ENCODE data around the gene FXR2. TPM values are rescaled to one million over a fixed set of nuclear protein-coding genes. Genes with fewer than 3 reads are reported as not detected.
"Not testable (repeated sequence)": the region's sequence is repeated elsewhere in the genome, so short reads cannot be mapped to it uniquely, and the experiment has no call there.

The FXR2 gene
- total RNA-seq (26.2 TPM), polyA plus RNA-seq (38.5 TPM)

- H3K4me1 ChIP-seq (ENCODE audit: insufficient read depth), result peaks cover 7% of the 10 kb centered on the region
- WGBS, result under 1% methylated on average over 92 of the region's 93 CpGs
Measured at GRCh38 chr17:7614425-7615264, at the start of gene FXR2. TSS of gene FXR2 (minus strand) at chr17:7614897. CDS start at chr17:7614532, 365 bp downstream.

GRCh38 chr17:7656958-7657609, 42.4 kb upstream of the FXR2 start:
- no peaks in the 10 kb centered on the region for H3K36me3 ChIP-seq (ENCODE audit: insufficient read depth)
- no peak overlapping the region for H3K4me3 ChIP-seq (ENCODE audit: low read depth, low read length)
- H3K4me1 ChIP-seq (ENCODE audit: insufficient read depth), result no peaks in the 10 kb centered on the region
- 16% methylated on average over 10 of the region's 10 CpGs for WGBS
- no peak for DNase-seq (ENCODE audit: extremely low spot score)
- H3K27ac ChIP-seq (ENCODE audit: low read depth), result no peak overlapping the region

More at GRCh38 chr17:7614425-7615264, at the start of gene FXR2:
- DNase-seq (ENCODE audit: extremely low spot score), result peak; percentile 99
- Histone ChIP-seq H3K36me3 (ENCODE audit: insufficient read depth) (no peaks in the 10 kb centered on the region), H3K27ac (ENCODE audit: low read depth) (peak within 1 kb of the TSS; percentile 95), H3K4me3 (ENCODE audit: low read depth, low read length) (peak within 1 kb of the TSS; percentile 78)

- Histone ChIP-seq H3K4me1 (ENCODE audit: insufficient read depth) (no peaks in the 10 kb centered on the region), H3K4me3 (ENCODE audit: low read depth, low read length) (no peak overlapping the region), H3K27ac (ENCODE audit: low read depth) (no peak overlapping the region), H3K36me3 (ENCODE audit: insufficient read depth) (no peaks in the 10 kb centered on the region)
- DNase-seq (ENCODE audit: extremely low spot score), result no peak
- WGBS, result 94% methylated on average over 17 of the region's 17 CpGs
Measured at GRCh38 chr17:7655541-7655840, 40.8 kb upstream of the FXR2 start.

GRCh38 chr17:7654832-7655540, 40.3 kb upstream of the FXR2 start:
- Histone ChIP-seq H3K27ac (ENCODE audit: low read depth) (no peak overlapping the region), H3K4me1 (ENCODE audit: insufficient read depth) (no peaks in the 10 kb centered on the region), H3K4me3 (ENCODE audit: low read depth, low read length) (no peak overlapping the region), H3K36me3 (ENCODE audit: insufficient read depth) (no peaks in the 10 kb centered on the region)
- 72% methylated on average over 16 of the region's 16 CpGs for WGBS
- DNase-seq (ENCODE audit: extremely low spot score), result no peak

- 58% methylated on average over 12 of the region's 12 CpGs for WGBS
- Histone ChIP-seq H3K4me3 (ENCODE audit: low read depth, low read length) (no peak overlapping the region), H3K36me3 (ENCODE audit: insufficient read depth) (no peaks in the 10 kb centered on the region), H3K4me1 (ENCODE audit: insufficient read depth) (no peaks in the 10 kb centered on the region), H3K27ac (ENCODE audit: low read depth) (no peak overlapping the region)
- DNase-seq (ENCODE audit: extremely low spot score), result no peak
Measured at GRCh38 chr17:7652388-7653356, 38.0 kb upstream of the FXR2 start.

- Histone ChIP-seq H3K4me3 (ENCODE audit: low read depth, low read length) (peak overlapping the region; percentile 56), H3K36me3 (ENCODE audit: insufficient read depth) (no peaks in the 10 kb centered on the region), H3K4me1 (ENCODE audit: insufficient read depth) (no peaks in the 10 kb centered on the region), H3K27ac (ENCODE audit: low read depth) (peak overlapping the region; percentile 69)
- peak; percentile 47 for DNase-seq (ENCODE audit: extremely low spot score)
- 4% methylated on average over 54 of the region's 54 CpGs for WGBS
Measured at GRCh38 chr17:7651665-7652387, 37.1 kb upstream of the FXR2 start.

GRCh38 chr17:7651097-7651664, 36.5 kb upstream of the FXR2 start:
- WGBS, result under 1% methylated on average over 45 of the region's 45 CpGs
- H3K36me3 ChIP-seq (ENCODE audit: insufficient read depth), result no peaks in the 10 kb centered on the region
- H3K27ac ChIP-seq (ENCODE audit: low read depth), result no peak overlapping the region
- peak overlapping the region; percentile 56 for H3K4me3 ChIP-seq (ENCODE audit: low read depth, low read length)
- H3K4me1 ChIP-seq (ENCODE audit: insufficient read depth), result no peaks in the 10 kb centered on the region
- no peak for DNase-seq (ENCODE audit: extremely low spot score)

GRCh38 chr17:7650509-7651096, 35.9 kb upstream of the FXR2 start, which contains the start of gene ATP1B2:
TSS of gene ATP1B2 (plus strand) at chr17:7650926. CDS start at chr17:7651519, 593 bp downstream.
- Histone ChIP-seq H3K4me3 (ENCODE audit: low read depth, low read length) (peak within 1 kb of the TSS; percentile 56), H3K36me3 (ENCODE audit: insufficient read depth) (no peaks in the 10 kb centered on the region), H3K4me1 (ENCODE audit: insufficient read depth) (no peaks in the 10 kb centered on the region), H3K27ac (ENCODE audit: low read depth) (peak within 1 kb of the TSS; percentile 69)
- under 1% methylated on average over 34 of the region's 34 CpGs for WGBS
- DNase-seq (ENCODE audit: extremely low spot score), result no peak

- WGBS, result 72% methylated on average over 4 of the region's 4 CpGs
- H3K4me1 ChIP-seq (ENCODE audit: insufficient read depth), result no peaks in the 10 kb centered on the region
- DNase-seq (ENCODE audit: extremely low spot score), result no peak
- H3K36me3 ChIP-seq (ENCODE audit: insufficient read depth), result no peaks in the 10 kb centered on the region
- no peak overlapping the region for H3K27ac ChIP-seq (ENCODE audit: low read depth)
- no peak overlapping the region for H3K4me3 ChIP-seq (ENCODE audit: low read depth, low read length)
Measured at GRCh38 chr17:7647018-7647417, 32.3 kb upstream of the FXR2 start.

GRCh38 chr17:7646457-7646856, 31.8 kb upstream of the FXR2 start:
- Histone ChIP-seq H3K27ac (ENCODE audit: low read depth) (no peak overlapping the region), H3K4me3 (ENCODE audit: low read depth, low read length) (no peak overlapping the region), H3K4me1 (ENCODE audit: insufficient read depth) (no peaks in the 10 kb centered on the region), H3K36me3 (ENCODE audit: insufficient read depth) (no peaks in the 10 kb centered on the region)
- peak; percentile 43 for DNase-seq (ENCODE audit: extremely low spot score)
- 41% methylated on average over 9 of the region's 9 CpGs for WGBS

- no peak overlapping the region for H3K27ac ChIP-seq (ENCODE audit: low read depth)
- no peak for DNase-seq (ENCODE audit: extremely low spot score)
- 91% methylated on average over 4 of the region's 4 CpGs for WGBS
Measured at GRCh38 chr17:7644775-7645174, 30.1 kb upstream of the FXR2 start.

GRCh38 chr17:7641635-7642034, 26.9 kb upstream of the FXR2 start:
- not testable (repeated sequence) for DNase-seq (ENCODE audit: extremely low spot score); H3K4me1 ChIP-seq (ENCODE audit: insufficient read depth); H3K36me3 ChIP-seq (ENCODE audit: insufficient read depth); H3K4me3 ChIP-seq (ENCODE audit: low read depth, low read length); H3K27ac ChIP-seq (ENCODE audit: low read depth)
- WGBS, result 43% methylated on average over 7 of the region's 7 CpGs

More at GRCh38 chr17:7644775-7645174, 30.1 kb upstream of the FXR2 start:
- Histone ChIP-seq H3K4me3 (ENCODE audit: low read depth, low read length) (no peak overlapping the region), H3K4me1 (ENCODE audit: insufficient read depth) (no peaks in the 10 kb centered on the region), H3K36me3 (ENCODE audit: insufficient read depth) (no peaks in the 10 kb centered on the region)
